ENCODE measurements around the gene ROR2. TPM values are rescaled to one million over a fixed set of nuclear protein-coding genes. Genes with fewer than 3 reads are reported as not detected.

ROR2 gene
- total RNA-seq, 2 donors from 2014 or later = 37.2 to 43.9 TPM

GRCh38 chr9:91817106-91817492 is 132.9 kb downstream of the ROR2 start:
- intact Hi-C loops (cut with DNase I) = no loop called here
- no peak for DNase-seq (ENCODE audit: low spot score)
- WGBS = 61% methylated on average over 7 of the region's 8 CpGs
- Histone ChIP-seq H3K9me3 (no peaks in the 10 kb centered on the region), H3K36me3 (no peaks in the 10 kb centered on the region), H3K4me1 (replicated peaks) (peaks cover 12% of the 10 kb centered on the region), H3K27me3 (replicated peaks; ENCODE audit: insufficient read depth) (no peaks in the 10 kb centered on the region), H3K27ac (peak overlapping the region; percentile 81 to 82), H3K4me3 (no peak overlapping the region)
- TF ChIP-seq CTCF (IDR thresholded peaks at IDR 0.05) = no peak

- H3K27ac ChIP-seq = no peak overlapping the region
- peaks cover 12% of the 10 kb centered on the region for H3K4me1 ChIP-seq (replicated peaks)
- no peaks in the 10 kb centered on the region for H3K9me3 ChIP-seq
- H3K27me3 ChIP-seq (replicated peaks; ENCODE audit: insufficient read depth) = no peaks in the 10 kb centered on the region
- no peak overlapping the region for H3K4me3 ChIP-seq
- intact Hi-C loops (cut with DNase I) = no loop called here
- H3K36me3 ChIP-seq = no peaks in the 10 kb centered on the region
- no peak for DNase-seq (ENCODE audit: low spot score)
- WGBS = 96% methylated on average over 9 of the region's 9 CpGs
- TF ChIP-seq POLR2AphosphoS5 (IDR thresholded peaks at IDR 0.05) = no peak
- TF ChIP-seq CTCF (IDR thresholded peaks at IDR 0.05) = no peak
- no peak for TF ChIP-seq POLR2A (IDR thresholded peaks at IDR 0.05)
Measured at GRCh38 chr9:91816356-91816755, 133.7 kb downstream of the ROR2 start.

GRCh38 chr9:91815896-91816295 is 134.1 kb downstream of the ROR2 start:
- DNase-seq (ENCODE audit: low spot score) = no peak
- no peak overlapping the region for H3K4me3 ChIP-seq
- no peaks in the 10 kb centered on the region for H3K9me3 ChIP-seq
- intact Hi-C loops (cut with DNase I) = no loop called here
- 96% methylated on average over 10 of the region's 10 CpGs for WGBS
- TF ChIP-seq POLR2AphosphoS5 (IDR thresholded peaks at IDR 0.05) (no peak), POLR2A (IDR thresholded peaks at IDR 0.05) (no peak), CTCF (IDR thresholded peaks at IDR 0.05) (no peak)
- H3K36me3 ChIP-seq = no peaks in the 10 kb centered on the region
- peaks cover 12% of the 10 kb centered on the region for H3K4me1 ChIP-seq (replicated peaks)
- H3K27ac ChIP-seq = no peak overlapping the region
- H3K27me3 ChIP-seq (replicated peaks; ENCODE audit: insufficient read depth) = no peaks in the 10 kb centered on the region

GRCh38 chr9:91814753-91815152 is 135.3 kb downstream of the ROR2 start:
- H3K27ac ChIP-seq = no peak overlapping the region
- intact Hi-C loops (cut with DNase I) = no loop called here

More at GRCh38 chr9:91814753-91815152, 135.3 kb downstream of the ROR2 start:
- TF ChIP-seq POLR2AphosphoS5 (IDR thresholded peaks at IDR 0.05) = no peak
- no peak for TF ChIP-seq POLR2A (IDR thresholded peaks at IDR 0.05)
- TF ChIP-seq CTCF (IDR thresholded peaks at IDR 0.05) = no peak
- H3K27me3 ChIP-seq (replicated peaks; ENCODE audit: insufficient read depth) = no peaks in the 10 kb centered on the region
- DNase-seq (ENCODE audit: low spot score) = no peak
- WGBS = 74% methylated on average over 8 of the region's 8 CpGs
- H3K9me3 ChIP-seq = no peaks in the 10 kb centered on the region
- H3K36me3 ChIP-seq = no peaks in the 10 kb centered on the region
- peaks cover 12% of the 10 kb centered on the region for H3K4me1 ChIP-seq (replicated peaks)
- H3K4me3 ChIP-seq = no peak overlapping the region
